Ramos (cell line): ENCODE measurements around the gene KRTAP10-7.

Experiments used
- in situ Hi-C: fragments of 300-500 bp; cut with MboI; formaldehyde crosslinking; loops from one replicate; pipeline ENCODE4 v1.14.3; 2022; ENCODE audit warnings: low sequenced_read_pairs; ENCODE audit not compliant: unreplicated experiment

Gene KRTAP10-7

DNA sequence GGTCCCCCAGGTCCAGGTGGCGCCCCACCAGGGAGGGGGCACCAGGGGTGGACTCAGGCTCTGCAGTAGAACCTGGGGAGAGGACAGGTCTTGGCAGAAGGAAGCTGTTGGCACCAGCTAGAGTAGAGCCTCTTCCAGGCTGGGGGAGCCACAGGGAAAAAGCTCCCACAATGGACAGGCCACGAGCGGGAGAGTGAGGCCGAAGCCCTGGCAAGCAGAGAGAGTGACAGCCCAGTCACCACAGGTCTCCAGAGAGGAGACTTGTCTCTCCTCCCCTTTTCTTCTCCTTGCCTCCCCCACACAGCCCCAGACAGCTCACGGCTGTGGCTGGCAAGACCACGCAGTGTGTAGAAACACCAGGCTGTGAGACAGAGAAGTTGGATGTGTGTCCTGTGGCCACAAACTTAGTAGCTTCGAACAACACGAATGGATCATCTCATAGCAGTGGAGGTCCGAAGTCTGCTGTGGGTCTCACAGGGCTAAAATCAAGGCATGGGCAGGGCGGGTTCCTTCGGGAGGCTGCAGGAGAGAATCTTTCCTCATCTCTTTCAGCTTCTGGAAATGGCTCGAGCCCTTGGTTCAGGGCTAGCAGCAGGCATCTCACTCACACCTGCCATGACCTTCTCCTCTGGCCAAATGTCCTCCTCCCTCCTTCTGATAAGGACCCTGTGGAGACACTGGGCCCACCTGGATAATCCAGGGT lies 50.7 kb downstream of the KRTAP10-7 start:
- in situ Hi-C loops, result no loop called here
